WI38 (cell line): ENCODE results near the gene EXOG.

Experiments
- H3K4me3 ChIP-seq: 2 replicates; pipeline ENCODE4 v1.5.1; 2011; ENCODE audit warnings: low read depth, mild to moderate bottlenecking, control low read depth, low read length
- CTCF ChIP-seq: IDR thresholded peaks from 2 replicates; pipeline ENCODE4 v1.5.1; 2012; ENCODE audit warnings: low read depth, mild to moderate bottlenecking, control low read depth, low read length

Gene EXOG

DNA sequence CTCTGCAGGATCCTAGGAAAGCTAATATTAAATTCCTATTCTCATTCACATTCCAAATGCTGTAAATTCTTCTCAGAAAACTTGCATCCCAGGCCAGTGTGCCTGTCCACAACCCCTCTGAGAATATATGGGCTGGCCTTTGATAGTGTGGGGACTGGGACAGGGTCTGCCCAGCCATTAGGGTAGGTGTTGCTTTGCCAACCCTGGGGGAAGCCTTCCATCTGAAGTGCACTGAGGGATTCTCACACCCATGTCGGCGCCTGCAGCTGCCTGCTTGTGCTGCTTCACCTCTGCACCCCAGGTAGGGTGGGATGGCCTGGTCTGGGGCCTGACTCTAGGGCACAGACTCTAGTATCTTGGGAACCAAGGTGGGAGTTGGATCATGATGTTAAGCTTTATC is 15.2 kb upstream of the EXOG start:
- TF ChIP-seq CTCF, result no peak
- no peak overlapping the region for H3K4me3 ChIP-seq

DNA sequence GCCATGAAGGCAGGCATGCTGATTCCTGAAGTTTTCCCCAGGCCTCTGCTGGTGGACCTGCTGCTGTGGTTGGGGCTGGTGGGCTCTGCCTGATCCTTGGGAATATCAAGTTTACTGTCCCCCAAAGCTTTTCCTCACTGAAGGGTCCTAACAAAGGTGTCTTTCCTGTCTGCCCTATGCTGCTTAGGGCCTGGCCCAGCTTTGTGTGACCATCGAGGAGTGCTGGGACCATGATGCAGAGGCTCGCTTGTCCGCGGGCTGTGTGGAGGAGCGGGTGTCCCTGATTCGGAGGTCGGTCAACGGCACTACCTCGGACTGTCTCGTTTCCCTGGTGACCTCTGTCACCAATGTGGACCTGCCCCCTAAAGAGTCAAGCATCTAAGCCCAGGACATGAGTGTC is 13.2 kb upstream of the EXOG start:
- no peak for TF ChIP-seq CTCF
- no peak overlapping the region for H3K4me3 ChIP-seq

- TF ChIP-seq CTCF, result no peak
- no peak overlapping the region for H3K4me3 ChIP-seq
Observed at GRCh38 chr3:38487323-38487722, 8.8 kb upstream of the EXOG start.

DNA sequence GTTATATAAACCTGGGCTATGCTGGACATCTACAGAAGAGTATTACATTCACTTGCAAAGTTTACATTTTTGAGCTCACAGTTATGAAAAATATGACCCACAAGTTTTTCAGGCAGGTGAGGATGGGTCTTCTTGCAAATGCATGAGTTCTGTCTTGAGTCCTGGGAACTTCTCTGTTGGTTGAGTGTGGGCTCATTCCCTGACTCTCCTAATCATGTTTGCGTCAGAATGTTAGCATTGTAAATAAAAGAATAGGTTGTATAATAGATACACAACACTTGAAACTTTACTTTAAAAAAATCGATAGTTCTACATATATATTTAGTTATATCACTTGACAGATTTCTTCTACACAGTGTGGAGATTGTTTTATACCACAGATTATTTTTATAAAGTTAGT is 7.2 kb upstream of the EXOG start:
- TF ChIP-seq CTCF, result no peak
- H3K4me3 ChIP-seq, result no peak overlapping the region

DNA sequence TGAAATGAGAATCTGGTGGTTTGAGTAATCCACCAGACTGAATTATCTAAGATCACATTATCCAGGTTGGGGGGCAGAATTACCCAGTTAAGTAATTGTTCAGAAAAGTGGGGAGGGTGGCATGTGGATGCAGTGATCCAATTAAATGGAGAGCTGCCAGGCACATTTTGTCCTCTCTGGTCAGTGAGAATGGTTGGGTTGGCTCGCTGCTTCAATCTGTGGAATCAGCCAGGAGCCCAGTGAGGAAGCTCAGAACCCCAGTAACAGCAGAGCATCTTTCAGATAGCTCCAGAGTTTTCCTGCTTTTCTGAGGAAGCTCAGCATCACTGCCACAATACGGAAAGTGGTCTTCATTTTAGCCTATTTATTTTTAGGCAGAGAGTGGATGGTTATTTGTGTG is 6.4 kb upstream of the EXOG start:
- no peak overlapping the region for H3K4me3 ChIP-seq
- no peak for TF ChIP-seq CTCF

DNA sequence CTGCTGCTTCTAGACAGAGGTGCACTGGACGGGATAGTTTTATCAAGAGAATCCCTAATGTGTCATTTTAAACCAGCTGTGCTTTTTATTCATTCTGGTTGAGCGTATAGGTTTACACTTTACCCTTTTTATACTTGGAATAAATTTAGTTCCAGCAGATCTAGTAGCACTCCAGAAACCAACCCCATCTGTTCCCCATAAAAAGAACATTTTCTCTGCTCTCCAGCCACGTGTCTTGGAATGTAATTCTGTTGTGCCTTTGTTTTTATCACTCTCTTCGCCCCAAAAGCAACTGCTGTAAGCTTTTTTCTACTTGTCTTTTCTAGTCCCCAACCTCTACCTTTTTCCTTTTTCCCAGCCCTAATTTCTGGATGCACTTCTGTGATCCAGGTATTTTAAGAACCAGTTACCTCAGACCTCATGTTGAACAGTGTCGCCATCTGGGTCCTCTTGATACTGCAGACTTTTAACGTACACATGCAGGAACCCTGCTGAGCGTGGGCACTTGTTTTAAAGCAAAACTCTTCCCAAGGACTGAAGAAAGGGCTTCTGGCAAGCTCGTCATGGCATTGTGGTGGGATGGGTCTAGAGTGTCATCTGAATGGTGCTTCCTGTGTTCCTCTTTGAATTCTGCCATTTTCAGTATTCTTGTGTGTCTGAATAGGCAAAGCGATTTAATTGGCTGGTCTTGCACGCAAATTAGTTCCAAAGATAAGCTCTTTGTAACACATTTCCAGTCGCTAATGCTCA is 5.7 kb upstream of the EXOG start:
- TF ChIP-seq CTCF, result no peak
- H3K4me3 ChIP-seq, result no peak overlapping the region

GRCh38 chr3:38491215-38491614 is 4.9 kb upstream of the EXOG start:
- TF ChIP-seq CTCF, result no peak
- no peak overlapping the region for H3K4me3 ChIP-seq
